GM23338 (cell line): Measurements from ENCODE around the gene SMG7. TPM values are rescaled to one million over a fixed set of nuclear protein-coding genes. Genes with fewer than 3 reads are reported as not detected.

Experiments
- ATAC-seq: fragments of 200-7000 bp; cut with Tn5 transposase; 3 replicates; pipeline ENCODE4 v1.9.1; 2020
- DNase-seq: peaks from one replicate; pipeline ENCODE4 v3.0.0-alpha.2; 2015; ENCODE audit warnings: low spot score
- H2AFZ ChIP-seq: fragments of 200-600 bp; sonication (generic); 2 replicates; pipeline ENCODE4 v1.8.0; 2016; ENCODE audit warnings: antibody characterized with exemption, mild to moderate bottlenecking, moderate library complexity
- H3F3A ChIP-seq: fragments of 200-600 bp; sonication (generic); replicated peaks from 2 replicates; pipeline ENCODE4 v1.8.0; 2017; ENCODE audit warnings: antibody characterized with exemption, mixed run types, low read depth
- H3K27ac ChIP-seq: fragments of 200-600 bp; sonication (generic); 2 replicates; pipeline ENCODE4 v1.6.1; 2016; ENCODE audit warnings: low read depth
- H3K27me3 ChIP-seq: fragments of 200-600 bp; sonication (generic); 2 replicates; pipeline ENCODE4 v1.8.0; 2016; ENCODE audit warnings: mild to moderate bottlenecking, mixed run types, moderate library complexity; ENCODE audit not compliant: insufficient read depth
- H3K36me3 ChIP-seq: fragments of 200-600 bp; sonication (generic); 2 replicates; pipeline ENCODE4 v1.8.0; 2016; ENCODE audit warnings: mild to moderate bottlenecking; ENCODE audit not compliant: insufficient read depth
- H3K4me1 ChIP-seq: fragments of 200-600 bp; sonication (generic); 2 replicates; pipeline ENCODE4 v1.8.0; 2016; ENCODE audit warnings: mild to moderate bottlenecking, moderate library complexity; ENCODE audit not compliant: insufficient read depth
- H3K4me2 ChIP-seq: fragments of 200-600 bp; sonication (generic); 2 replicates; pipeline ENCODE4 v1.7.1; 2017; ENCODE audit warnings: mixed run types
- H3K4me3 ChIP-seq: fragments of 200-600 bp; sonication (generic); 2 replicates; pipeline ENCODE4 v1.6.1; 2016; ENCODE audit warnings: mixed run types
- H3K79me2 ChIP-seq: fragments of 200-600 bp; sonication (generic); replicated peaks from 2 replicates; pipeline ENCODE4 v1.8.0; 2017; ENCODE audit warnings: mild to moderate bottlenecking; ENCODE audit not compliant: insufficient read depth
- H3K9me2 ChIP-seq: fragments of 200-600 bp; sonication (generic); 2 replicates; pipeline ENCODE4 v1.8.0; 2017; ENCODE audit not compliant: insufficient read depth
- H4K20me1 ChIP-seq: fragments of 200-600 bp; sonication (generic); replicated peaks from 2 replicates; pipeline ENCODE4 v1.8.0; 2017; ENCODE audit warnings: mild to moderate bottlenecking; ENCODE audit not compliant: insufficient read depth
- H3K27ac Mint-ChIP-seq: 2 replicates; pipeline ENCODE4 v1.8.0; 2020; ENCODE audit warnings: inconsistent platforms, mild to moderate bottlenecking, moderate library complexity, mixed read lengths
- H3K27me3 Mint-ChIP-seq: 3 replicates; pipeline ENCODE4 v1.8.0; 2022; ENCODE audit warnings: low read depth, mild to moderate bottlenecking, moderate library complexity, mixed read lengths, inconsistent platforms; ENCODE audit not compliant: insufficient read depth, poor library complexity
- H3K36me3 Mint-ChIP-seq: 3 replicates; pipeline ENCODE4 v1.8.0; 2021; ENCODE audit warnings: low read depth, mild to moderate bottlenecking, inconsistent platforms, moderate library complexity, mixed read lengths
- H3K4me1 Mint-ChIP-seq: 3 replicates; pipeline ENCODE4 v1.8.0; 2020; ENCODE audit warnings: mild to moderate bottlenecking, inconsistent platforms, mixed read lengths
- H3K4me3 Mint-ChIP-seq: 3 replicates; pipeline ENCODE4 v1.8.0; 2021; ENCODE audit warnings: moderate library complexity, mild to moderate bottlenecking, inconsistent platforms, mixed read lengths
- H3K9me3 Mint-ChIP-seq: 3 replicates; pipeline ENCODE4 v1.8.0; 2020; ENCODE audit warnings: moderate library complexity, mild to moderate bottlenecking, inconsistent platforms, mixed read lengths
- CREB1 ChIP-seq: fragments of 250-450 bp; sonication (Bioruptor Pico); IDR thresholded peaks from 2 replicates; pipeline ENCODE4 v1.5.0; 2020; ENCODE audit warnings: low read depth, mild to moderate bottlenecking, moderate library complexity
- EZH2 ChIP-seq: fragments of 200-600 bp; sonication (generic); IDR thresholded peaks from one replicate; pipeline ENCODE4 v1.8.0; 2017; ENCODE audit warnings: antibody characterized with exemption, mild to moderate bottlenecking, low read depth; ENCODE audit not compliant: unreplicated experiment
- EZH2phosphoT487 ChIP-seq: fragments of 200-600 bp; sonication (generic); IDR thresholded peaks from one replicate; pipeline ENCODE4 v1.8.1; 2018; ENCODE audit warnings: antibody characterized with exemption; ENCODE audit not compliant: unreplicated experiment
- JUNB ChIP-seq: IDR thresholded peaks from one replicate; pipeline ENCODE4 v1.6.1; 2016; ENCODE audit warnings: antibody characterized with exemption; ENCODE audit not compliant: unreplicated experiment
- NANOG ChIP-seq: IDR thresholded peaks from 2 replicates; pipeline ENCODE4 v1.6.1; 2016; ENCODE audit warnings: antibody characterized with exemption, borderline replicate concordance
- POLR2AphosphoS5 ChIP-seq: IDR thresholded peaks from 2 replicates; pipeline ENCODE4 v1.6.1; 2016; ENCODE audit warnings: antibody characterized with exemption, low read depth
- REST ChIP-seq: IDR thresholded peaks from one replicate; pipeline ENCODE4 v1.6.1; 2018; ENCODE audit warnings: antibody characterized with exemption; ENCODE audit not compliant: unreplicated experiment
- STAT1 ChIP-seq: IDR thresholded peaks from one replicate; pipeline ENCODE4 v1.6.1; 2016; ENCODE audit warnings: antibody characterized with exemption; ENCODE audit not compliant: unreplicated experiment
- ZNF114 ChIP-seq: fragments of 250-450 bp; sonication (Bioruptor Pico); IDR thresholded peaks from 2 replicates; pipeline ENCODE4 v1.5.0; 2020; ENCODE audit warnings: mild to moderate bottlenecking, moderate library complexity
- ZNF331 ChIP-seq: fragments of 250-450 bp; sonication (Bioruptor Pico); IDR thresholded peaks from 2 replicates; pipeline ENCODE4 v1.5.0; 2020; ENCODE audit warnings: low read depth, mild to moderate bottlenecking, moderate library complexity
- ZNF462 ChIP-seq: fragments of 250-450 bp; sonication (Bioruptor Pico); IDR thresholded peaks from 2 replicates; pipeline ENCODE4 v1.5.0; 2020; ENCODE audit warnings: mild to moderate bottlenecking, moderate library complexity
- polyA plus RNA-seq: library from polyadenylated mRNA; unstranded; fragments of >200 nt; fragmentation: Nextera tagmentation; extraction: Ambion mirVana; gene quantifications from 2 replicates; pipeline ENCODE4 v1.2.1, GENCODE V29; 2016
- total RNA-seq: library from RNA; depleted of rRNA; stranded (reverse); fragments of >200 nt; shearing (Covaris generic); gene quantifications from 2 replicates; pipeline ENCODE4 v1.2.3, GENCODE V29; 2014
- TF ChIP-seq, protein P1 (sequence below), 2 experiments: fragments of 200-600 bp in 1 of 2; sonication (generic) in 1 of 2; conservative IDR thresholded peaks; 2 replicates each; pipeline versions ENCODE4 v1.5.1 to v1.6.1; 2016 to 2017; ENCODE audit warnings: antibody characterized with exemption in 2 of 2, low read depth in 2 of 2, mild to moderate bottlenecking in 2 of 2, moderate library complexity in 1 of 2
- TF ChIP-seq, protein P2 (sequence below): IDR thresholded peaks from 2 replicates; pipeline ENCODE4 v1.6.1; 2016; ENCODE audit warnings: antibody characterized with exemption

The SMG7 gene
- total and polyA plus RNA-seq, 2 experiments from 2014 or later: 33.0 to 79.4 TPM

DNA sequence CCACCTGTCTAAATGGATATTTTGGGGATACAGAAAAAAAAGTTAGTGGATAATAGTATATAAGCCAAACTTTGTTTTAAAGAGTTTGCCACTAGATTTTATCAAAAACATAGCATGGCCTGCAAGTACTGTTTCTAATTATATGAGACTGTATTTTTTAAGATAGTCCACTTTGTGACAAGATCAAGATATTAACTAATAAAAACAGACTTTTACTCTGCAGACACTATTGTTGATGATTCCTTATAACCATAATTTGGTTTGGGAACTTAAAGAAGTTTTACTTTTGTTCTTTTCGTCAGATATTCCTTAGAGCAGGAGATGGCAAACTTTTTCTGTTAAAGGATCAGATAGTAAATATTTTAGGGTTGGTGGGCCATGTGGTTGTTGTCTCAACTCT lies 36.4 kb downstream of the SMG7 start:
- ATAC-seq (no peak), DNase-seq (no peak)
- peaks cover 8% of the 10 kb centered on the region for H3K4me1 Mint-ChIP-seq
- no peaks in the 10 kb centered on the region for H3K9me3 Mint-ChIP-seq
- H3K27me3 ChIP-seq: no peaks in the 10 kb centered on the region
- peaks cover 94% of the 10 kb centered on the region for H3K79me2 ChIP-seq
- H3K4me2 ChIP-seq: no peak overlapping the region
- peaks cover 14% of the 10 kb centered on the region for H4K20me1 ChIP-seq
- H3K9me2 ChIP-seq: no peaks in the 10 kb centered on the region
- H3K27ac ChIP-seq: no peak overlapping the region
- H3K4me1 ChIP-seq: peaks cover 19% of the 10 kb centered on the region
- H3K36me3 Mint-ChIP-seq: no peaks in the 10 kb centered on the region
- no peaks in the 10 kb centered on the region for H3F3A ChIP-seq
- no peak overlapping the region for H3K4me3 Mint-ChIP-seq
- no peak overlapping the region for H2AFZ ChIP-seq
- peaks cover 2% of the 10 kb centered on the region for H3K27me3 Mint-ChIP-seq
- TF ChIP-seq NANOG: no peak
- no peak for TF ChIP-seq ZNF331 (CRISPR knock-in tag)
- no peak for TF ChIP-seq REST
- no peak for TF ChIP-seq EZH2
- TF ChIP-seq, protein P1, sequence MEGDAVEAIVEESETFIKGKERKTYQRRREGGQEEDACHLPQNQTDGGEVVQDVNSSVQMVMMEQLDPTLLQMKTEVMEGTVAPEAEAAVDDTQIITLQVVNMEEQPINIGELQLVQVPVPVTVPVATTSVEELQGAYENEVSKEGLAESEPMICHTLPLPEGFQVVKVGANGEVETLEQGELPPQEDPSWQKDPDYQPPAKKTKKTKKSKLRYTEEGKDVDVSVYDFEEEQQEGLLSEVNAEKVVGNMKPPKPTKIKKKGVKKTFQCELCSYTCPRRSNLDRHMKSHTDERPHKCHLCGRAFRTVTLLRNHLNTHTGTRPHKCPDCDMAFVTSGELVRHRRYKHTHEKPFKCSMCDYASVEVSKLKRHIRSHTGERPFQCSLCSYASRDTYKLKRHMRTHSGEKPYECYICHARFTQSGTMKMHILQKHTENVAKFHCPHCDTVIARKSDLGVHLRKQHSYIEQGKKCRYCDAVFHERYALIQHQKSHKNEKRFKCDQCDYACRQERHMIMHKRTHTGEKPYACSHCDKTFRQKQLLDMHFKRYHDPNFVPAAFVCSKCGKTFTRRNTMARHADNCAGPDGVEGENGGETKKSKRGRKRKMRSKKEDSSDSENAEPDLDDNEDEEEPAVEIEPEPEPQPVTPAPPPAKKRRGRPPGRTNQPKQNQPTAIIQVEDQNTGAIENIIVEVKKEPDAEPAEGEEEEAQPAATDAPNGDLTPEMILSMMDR (conservative IDR thresholded peaks at IDR 0.05; ENCODE audit: low read depth in 2 of 2): no peak
- TF ChIP-seq CREB1 (CRISPR knock-in tag): no peak
- no peak for TF ChIP-seq POLR2AphosphoS5
- no peak for TF ChIP-seq STAT1
- TF ChIP-seq JUNB: no peak
- TF ChIP-seq EZH2phosphoT487: no peak
- TF ChIP-seq ZNF114 (CRISPR knock-in tag): no peak
- no peak for TF ChIP-seq ZNF462 (CRISPR knock-in tag)
- TF ChIP-seq, protein P2, sequence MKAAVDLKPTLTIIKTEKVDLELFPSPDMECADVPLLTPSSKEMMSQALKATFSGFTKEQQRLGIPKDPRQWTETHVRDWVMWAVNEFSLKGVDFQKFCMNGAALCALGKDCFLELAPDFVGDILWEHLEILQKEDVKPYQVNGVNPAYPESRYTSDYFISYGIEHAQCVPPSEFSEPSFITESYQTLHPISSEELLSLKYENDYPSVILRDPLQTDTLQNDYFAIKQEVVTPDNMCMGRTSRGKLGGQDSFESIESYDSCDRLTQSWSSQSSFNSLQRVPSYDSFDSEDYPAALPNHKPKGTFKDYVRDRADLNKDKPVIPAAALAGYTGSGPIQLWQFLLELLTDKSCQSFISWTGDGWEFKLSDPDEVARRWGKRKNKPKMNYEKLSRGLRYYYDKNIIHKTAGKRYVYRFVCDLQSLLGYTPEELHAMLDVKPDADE: no peak
- H3K36me3 ChIP-seq: no peaks in the 10 kb centered on the region
- no peak overlapping the region for H3K4me3 ChIP-seq
- H3K27ac Mint-ChIP-seq: no peak overlapping the region
